GM21515 (cell line): ENCODE data around the gene DDR2.
A peak's percentile ranks its signal among the peaks of the same experiment; 100 is the strongest.
"Not testable (repeated sequence)": the region's sequence is repeated elsewhere in the genome, so short reads cannot be mapped to it uniquely, and the experiment has no call there.

Source experiments
- ATAC-seq: cut with Tn5 transposase; IDR thresholded peaks from one replicate; pipeline ENCODE4 v1.9.1; 2021; ENCODE audit not compliant: unreplicated experiment

The DDR2 gene

DNA sequence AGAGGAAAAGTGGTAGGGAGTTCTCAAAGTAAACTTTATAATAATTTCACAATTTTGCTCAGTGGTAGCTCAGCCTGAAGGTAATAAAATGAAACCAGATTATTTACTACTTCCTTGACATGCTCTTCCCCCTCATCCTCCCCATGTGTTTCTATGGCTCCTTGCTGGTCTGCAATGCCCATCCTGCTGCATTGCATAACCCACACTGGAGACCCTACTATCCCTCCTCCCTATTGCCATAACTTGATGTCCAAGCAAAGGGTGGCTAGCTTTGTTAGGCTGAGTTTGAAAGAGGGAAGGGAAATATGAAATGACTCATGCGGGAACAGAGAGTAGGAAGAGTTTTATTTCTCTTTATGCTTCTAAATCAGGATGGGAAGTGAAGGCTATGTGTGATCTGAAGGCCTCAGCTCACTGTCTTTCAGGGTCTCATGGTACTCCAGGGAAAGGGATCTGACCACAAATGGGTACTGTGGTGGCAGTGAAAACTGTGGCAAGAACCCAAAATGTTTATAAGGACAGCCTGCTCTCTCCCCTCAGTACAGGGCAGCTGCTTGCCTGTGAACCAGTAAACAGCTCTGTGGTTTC, 121.8 kb downstream of the DDR2 start:
- ATAC-seq = no peak

DNA sequence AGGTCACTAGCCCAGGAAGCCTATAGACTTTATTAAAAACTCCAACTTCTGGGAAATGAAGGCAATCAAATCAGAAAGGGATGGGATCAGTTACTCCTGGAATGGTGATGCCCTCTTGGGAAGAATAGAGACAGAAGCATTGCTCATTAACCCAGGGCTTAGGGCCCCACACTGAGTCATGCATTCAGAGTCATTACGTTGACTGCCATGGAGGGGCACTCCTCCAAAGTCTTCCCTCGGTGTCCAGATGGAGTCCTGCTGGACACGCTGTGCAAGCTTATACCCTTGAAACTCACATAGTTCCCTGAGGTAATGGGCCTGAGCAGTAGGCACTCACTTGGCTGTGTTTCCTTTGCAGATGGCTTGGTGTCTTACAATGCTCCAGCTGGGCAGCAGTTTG, 123.0 kb downstream of the DDR2 start:
- no peak for ATAC-seq

DNA sequence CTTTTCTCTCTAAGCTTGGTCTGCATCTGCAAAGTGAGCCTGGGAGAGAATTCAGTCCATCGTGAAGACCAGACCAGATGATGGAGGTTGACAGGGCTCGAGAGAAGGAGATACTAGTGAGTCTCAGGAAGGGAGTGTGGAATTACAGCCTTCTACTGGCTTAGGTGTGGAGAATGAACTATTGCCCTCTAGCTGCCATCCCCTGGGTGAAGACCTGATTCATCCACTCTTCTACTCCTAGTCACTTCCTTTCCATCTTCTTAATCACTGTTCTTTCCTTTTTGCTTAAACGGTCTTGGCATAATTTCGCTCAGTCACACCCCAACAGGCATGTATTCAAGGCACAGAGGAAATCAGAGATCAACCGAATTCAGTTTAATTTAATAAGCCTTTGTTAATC, 124.3 kb downstream of the DDR2 start:
- ATAC-seq = no peak

DNA sequence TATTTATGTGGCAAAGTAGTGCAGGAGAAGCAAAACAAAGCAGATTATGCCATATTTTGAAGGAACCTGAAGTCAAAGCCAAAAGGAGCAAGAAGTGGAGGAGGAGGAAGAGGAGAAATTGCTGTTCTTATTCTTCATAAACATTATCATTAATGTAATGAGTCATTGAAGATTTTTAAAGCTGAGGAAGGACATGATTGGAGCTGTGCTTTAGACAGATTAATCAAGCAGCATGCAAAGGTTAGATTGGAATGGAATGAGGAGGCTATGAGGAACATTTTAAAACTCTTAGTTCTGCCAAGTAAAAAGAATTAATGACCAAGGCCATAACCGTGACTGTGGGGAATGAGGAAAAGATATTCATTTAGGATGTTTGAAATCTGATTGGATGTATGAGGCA, 125.2 kb downstream of the DDR2 start:
- ATAC-seq = no peak

DNA sequence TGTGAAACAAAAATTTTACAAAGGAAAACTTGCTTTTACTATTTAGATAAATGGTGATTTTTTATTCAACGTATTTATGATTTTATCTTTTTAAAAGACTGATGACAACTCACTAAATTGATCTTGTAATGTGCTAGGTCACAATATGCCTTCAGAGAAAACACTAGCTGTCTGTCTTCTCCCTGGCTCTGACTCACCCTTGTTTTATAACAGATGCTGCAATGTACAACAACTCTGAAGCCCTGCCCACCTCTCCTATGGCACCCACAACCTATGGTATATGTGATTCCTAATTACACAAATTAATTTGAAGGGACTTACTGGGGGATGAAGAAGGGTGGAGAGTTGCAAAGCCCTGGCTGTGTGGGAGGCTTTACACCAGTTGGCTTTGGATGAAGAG, 133.5 kb downstream of the DDR2 start:
- ATAC-seq = no peak

DNA sequence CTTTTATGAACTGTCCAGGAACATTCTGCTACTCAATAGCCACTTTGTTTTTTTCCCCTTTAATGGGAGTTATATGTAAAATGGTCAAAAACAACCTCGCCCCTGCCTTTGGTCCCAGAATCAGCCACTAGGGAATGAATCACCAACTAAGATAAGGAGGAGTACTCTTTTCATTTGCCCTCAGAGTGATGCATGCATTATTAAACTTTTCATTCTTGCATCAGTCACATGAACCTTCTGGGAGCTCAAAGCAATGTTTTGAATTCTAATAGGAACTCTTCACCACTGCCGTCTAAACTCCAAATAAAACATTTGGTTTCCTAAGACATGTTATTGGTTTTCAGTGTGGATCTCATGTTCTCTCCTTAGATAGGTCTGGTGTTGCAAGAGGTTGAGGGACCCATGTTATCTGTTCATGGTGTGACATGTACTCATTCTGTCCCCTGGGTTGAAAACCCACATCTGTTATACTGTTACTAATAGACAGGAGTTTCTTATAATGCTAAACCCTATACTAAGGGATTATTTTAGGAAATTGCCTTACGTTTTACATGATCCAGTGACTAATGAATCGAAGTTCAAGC, 140.4 kb downstream of the DDR2 start:
- ATAC-seq = no peak

DNA sequence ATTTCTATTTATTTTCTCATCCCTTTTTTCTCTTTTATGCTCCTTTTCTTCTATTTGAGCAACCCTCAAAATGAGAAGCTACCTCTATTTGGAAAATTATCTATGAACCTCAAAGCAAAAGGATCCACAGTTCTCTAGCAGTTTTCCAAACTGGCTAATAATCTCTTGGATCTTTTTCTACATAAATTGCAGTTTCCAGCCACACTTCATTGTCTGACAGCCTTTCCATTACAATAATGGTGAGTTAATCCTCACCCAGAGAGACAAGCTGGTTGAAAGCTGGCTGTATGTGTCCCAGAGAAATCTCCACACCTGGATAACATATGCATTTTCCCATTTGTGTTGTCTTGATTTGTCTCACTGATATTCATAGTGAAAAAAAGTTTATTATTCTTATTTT, 141.7 kb downstream of the DDR2 start:
- no peak for ATAC-seq

DNA sequence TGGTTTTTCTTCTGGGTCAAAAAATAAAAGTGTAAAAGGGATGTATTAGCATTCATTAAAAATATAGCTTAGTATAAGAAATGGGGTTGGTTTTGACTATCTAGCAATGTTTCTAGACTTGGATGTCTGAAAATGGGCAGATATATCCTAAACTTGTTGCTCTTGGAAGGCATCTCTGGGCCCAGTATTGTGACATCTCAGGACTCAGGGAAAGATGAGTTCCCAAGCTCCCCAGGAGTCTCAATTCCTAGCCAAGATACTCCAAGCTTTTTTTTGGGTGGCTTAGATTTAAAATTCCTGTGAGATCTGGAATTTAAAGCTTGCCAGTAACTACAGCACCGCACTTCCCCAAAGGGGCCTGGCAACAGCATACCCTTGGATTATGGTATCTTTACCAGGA, 146.8 kb downstream of the DDR2 start:
- ATAC-seq = no peak

DNA sequence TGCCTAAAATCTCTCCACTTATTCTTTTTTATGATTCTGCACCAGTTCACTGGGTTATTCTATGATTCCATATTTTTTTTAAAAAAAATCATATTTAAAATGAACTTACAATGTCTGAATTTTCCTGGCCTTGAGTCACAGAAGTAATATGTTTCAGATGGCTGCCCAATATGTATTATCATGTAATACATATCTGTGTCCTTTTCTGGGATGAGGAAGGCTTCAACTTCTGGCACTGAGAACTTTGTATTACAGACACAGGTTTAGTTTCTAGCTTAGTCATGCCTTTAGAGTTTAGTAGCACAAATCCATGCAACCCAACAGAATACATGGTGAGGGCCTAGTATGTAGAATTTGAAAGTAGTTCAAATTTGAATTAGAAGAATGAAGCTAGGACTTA, 150.4 kb downstream of the DDR2 start:
- no peak for ATAC-seq

DNA sequence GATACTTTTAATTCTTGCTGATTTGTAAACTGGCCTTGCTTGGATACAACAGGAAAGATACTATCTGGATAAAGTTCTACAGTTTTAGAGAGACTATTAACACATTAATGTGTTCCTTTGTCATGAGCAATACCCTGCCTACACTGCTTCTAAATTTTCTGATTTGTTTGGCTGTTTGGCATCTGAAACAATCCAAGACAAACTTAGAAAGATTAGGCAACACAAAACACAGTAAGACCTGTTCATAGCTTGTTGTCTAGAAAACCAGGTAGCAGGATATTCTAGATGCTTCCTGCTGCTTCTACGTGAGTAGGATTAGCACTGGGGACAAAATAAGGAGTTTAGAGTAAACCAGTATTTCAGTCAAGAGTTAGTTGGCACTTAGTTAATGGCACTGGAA, 152.7 kb downstream of the DDR2 start:
- not testable (repeated sequence) for ATAC-seq

DNA sequence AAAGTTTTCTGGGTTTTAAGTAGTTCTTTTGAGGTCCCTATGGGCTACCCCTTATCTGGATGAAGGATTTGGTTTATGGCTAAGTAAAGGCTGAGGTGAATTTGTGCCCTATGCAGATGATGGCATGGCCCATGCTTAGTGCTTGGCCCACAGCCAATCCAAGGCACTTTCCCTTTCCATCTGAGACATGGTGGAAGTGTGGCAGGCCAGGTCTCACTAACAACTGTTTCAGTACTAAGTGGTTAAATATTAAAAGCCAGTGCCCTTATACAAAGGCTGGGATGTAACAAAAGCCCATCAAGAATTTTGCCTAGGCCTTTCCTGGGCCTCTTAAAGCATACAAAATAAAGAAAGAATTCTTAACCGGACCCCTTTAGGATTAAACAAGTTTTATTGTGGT, 156.5 kb downstream of the DDR2 start:
- ATAC-seq = not testable (repeated sequence)

DNA sequence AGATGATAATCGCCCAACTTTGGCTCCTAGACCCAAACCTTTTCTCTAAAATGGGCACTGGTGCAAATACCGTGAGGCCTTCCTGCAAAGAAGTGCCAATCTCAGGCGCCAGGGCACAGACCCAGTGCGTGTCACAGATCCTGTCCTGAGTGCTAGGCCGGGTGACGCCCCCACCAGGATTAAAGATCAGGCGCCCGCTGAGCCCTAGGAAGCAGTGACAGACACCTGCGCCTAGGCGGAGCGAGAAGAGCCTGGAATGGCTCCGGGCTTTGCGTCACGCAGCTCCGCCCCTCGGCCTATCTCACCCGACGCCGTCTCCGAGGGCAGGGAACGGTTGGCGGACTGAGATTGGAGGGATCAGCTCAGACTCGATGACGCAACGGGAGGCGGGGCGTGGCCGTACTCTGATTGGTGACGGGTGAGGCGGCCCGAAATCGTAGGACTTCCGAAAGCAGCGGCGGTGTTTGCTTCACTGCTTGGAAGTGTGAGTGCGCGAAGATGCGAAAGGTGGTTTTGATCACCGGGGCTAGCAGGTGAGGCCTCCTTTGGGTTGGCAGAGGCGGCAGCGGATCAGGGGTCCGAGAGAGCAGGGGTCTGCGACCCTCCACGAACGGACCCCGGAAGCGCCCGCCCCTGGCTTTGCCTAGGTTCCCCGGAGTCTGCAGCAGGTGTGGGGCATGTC, 158.2 kb downstream of the DDR2 start, which contains the start of gene HSD17B7:
HSD17B7 (plus strand) TSS at position 400 of the 682 bp plus-strand sequence; CDS start at position 499, 99 bp downstream.
- ATAC-seq = peak; percentile 100

DNA sequence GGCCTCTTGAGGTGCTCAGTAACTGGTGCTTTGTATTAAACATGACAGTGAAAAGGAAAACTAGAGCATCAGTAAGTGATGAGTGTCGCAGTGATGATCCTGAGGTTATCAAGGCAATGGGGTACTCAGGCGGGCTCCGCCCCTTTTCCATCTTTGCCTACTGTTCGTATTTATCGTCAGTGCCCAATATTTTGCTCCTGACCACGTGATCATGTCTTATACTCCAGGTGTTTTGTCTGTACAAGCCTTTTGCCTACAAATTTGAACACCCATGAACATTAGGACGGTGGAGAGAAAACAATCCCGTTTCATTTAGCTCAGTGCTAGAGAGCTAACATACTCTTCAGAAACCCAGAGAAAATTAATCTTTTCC, 158.7 kb downstream of the DDR2 start:
- ATAC-seq = not testable (repeated sequence)

DNA sequence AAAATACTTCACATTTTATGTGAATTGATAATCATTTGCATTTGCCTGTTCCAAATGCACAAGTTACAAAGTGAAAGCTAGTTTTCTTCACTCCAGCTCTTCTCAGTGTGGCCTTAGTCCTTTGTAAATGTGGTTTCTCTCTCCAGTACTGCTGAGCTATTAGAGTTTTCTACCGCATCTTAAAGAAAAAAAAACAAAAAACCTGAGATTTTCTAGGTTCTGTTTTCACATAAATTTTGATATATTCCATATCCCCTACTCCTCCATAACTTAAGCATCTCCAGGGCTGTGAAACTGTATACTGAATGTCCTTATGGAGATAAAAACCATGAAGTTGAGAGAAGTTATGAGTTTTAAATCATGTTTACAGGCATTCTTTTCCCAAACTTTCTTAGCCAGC, 162.0 kb downstream of the DDR2 start:
- ATAC-seq = not testable (repeated sequence)

DNA sequence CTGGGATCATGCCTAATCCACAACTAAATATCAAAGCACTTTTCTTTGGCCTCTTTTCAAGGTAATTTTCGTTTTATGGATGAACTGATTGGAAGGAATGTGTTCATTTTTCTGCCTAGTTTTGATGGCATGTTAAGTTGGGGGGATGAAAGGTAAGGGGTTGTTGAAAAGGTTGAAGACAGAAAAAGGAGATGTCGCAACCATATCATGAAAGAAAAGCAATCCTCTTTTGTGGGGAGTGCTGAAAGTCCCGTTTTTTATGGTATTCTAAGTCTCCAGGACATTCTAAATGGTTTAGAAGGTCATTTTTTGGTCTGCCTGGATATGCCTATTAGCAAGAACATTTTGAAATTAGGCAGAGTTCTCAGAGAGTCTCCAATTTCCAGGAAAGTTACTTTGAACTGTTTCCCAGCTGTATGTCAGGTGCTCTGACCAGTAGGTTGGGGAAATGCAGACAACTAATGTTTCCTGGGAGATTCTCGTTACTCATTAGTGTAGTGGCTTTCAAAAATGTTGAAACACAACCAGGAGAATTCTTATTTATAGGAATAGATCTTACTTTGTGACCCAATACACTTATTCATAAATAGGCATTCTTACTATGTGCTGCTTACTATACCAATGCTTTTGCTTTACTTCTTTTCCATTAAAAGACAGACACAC, 164.5 kb downstream of the DDR2 start:
- ATAC-seq = not testable (repeated sequence)

DNA sequence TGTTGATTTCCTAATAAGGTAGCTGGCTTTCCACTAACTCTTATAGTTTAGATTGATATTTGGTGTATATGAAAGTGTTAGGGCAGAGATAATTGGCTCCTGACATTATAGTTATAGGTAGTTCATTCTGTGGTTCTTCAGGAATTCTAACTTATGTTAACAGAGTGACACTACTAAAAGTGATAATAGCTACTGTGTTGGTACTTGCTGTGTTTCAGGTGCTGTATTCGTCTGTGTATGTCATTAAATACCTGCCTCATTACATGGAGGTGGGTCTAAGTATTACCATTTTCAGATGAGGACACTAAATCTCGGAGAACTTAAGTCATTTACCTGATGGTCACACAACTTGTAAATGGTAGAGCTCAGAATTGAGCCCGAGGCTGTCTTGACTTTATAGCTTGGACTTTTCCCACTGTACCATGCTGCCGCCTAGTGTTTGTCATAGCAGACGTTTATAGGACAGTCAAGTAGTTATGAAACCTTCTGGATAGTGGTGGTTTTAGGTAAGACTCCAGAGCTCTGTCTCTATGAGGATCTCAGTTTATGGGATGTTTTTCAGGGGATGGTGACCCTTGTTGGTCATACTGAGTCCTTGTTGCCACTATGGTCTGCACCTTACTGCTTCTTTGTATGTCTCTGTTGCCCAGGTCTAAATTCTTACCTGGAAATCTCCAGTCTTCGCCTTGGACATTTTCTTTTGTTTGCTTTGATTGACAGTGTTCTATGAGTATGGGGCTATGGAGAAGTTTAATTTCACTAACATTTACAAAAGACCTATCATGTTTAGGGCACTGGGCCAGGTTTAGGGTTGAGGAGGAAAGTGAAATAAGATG, 167.9 kb downstream of the DDR2 start:
- not testable (repeated sequence) for ATAC-seq

DNA sequence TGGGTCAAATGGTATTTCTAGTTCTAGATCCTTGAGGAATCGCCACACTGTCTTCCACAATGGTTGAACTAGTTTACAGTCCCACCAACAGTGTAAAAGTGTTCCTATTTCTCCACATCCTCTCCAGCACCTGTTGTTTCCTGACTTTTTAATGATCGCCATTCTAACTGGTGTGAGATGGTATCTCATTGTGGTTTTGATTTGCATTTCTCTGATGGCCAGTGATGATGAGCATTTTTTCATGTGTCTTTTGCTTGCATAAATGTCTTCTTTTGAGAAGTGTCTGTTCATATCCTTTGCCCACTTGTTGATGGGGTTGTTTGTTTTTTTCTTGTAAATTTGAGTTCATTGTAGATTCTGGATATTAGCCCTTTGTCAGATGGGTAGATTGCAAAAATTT, 175.2 kb downstream of the DDR2 start:
- not testable (repeated sequence) for ATAC-seq

DNA sequence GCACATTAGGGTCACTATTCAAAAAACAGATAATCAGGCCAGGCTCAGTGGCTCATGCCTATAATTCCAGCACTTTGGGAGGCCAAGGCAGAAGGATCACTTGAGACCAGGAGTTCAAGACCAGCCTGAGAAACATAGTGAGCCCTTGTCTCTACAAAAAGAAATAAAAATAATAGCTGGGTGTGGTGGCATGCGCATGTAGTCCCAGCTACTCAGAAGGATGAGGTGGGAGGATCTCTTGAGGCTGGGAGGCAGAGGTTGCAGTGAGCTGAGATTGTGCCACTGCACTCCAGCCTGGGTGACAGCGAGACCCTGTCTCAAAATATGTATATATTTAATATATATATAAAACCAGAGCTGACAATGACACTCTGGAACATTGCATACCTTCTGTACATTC, 180.1 kb downstream of the DDR2 start:
- not testable (repeated sequence) for ATAC-seq

DNA sequence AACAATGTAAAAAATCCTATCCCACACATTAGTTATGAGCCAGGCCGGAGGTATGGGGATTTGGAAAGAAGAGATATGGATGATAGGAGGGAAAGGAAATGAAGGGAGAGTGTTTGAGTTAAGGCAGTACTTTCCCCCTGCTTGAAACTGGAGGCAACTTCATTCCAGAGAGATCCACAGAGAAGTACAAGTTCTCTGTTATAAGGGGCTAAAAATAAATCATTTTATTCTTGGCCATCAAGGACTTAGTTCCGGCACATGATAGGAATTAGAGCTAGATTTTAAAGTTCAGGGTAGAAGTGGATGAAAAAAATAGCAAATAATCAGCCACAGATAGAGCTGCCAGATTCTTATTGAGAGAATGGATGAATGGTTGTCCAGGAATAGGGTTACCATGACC, 185.9 kb downstream of the DDR2 start:
- not testable (repeated sequence) for ATAC-seq

DNA sequence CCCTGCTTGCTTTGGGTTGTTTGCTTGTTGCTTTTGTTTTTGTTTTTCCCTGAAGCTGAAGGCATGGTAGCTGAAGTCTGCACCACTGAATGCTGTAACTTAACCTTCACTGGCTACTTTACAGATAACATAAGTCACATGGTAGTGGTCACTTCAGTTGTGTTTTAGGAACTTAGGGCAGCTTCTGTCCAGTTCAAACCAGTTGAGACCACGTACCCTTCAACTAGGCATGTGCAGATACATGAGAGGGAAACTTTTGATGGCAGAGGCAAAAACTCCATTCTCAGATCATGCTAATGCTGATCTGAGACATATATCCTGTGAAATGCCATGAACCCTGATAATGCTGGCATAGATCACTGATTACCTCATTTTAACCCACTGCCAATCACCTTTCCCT, 186.4 kb downstream of the DDR2 start:
- ATAC-seq = not testable (repeated sequence)
